SK-N-SH (cell line): ENCODE data around the gene CKS2. TPM values are rescaled to one million over a fixed set of nuclear protein-coding genes. Genes with fewer than 3 reads are reported as not detected.

ENCODE experiments used
- CTCF ChIA-PET: fragments of 300-600, 350-600 bp; formaldehyde crosslinking; extraction: SDS; loops from one replicate; lab custom pipeline; 2021; lab: Yijun Ruan, JAX
- POLR2A ChIA-PET: fragments of 350-600 bp; sonication (Branson Sonifier 250); formaldehyde crosslinking; extraction: SDS; loops from one replicate; lab custom pipeline; 2020; ENCODE audit warnings: antibody characterized with exemption, inconsistent platforms; lab: Yijun Ruan, JAX
- DNase-seq: peaks from one replicate; pipeline ENCODE4 v3.0.0; 2012
- H2AFZ ChIP-seq: fragments of 200-600 bp; sonication (generic); 2 replicates; pipeline ENCODE4 v1.8.1; 2016; ENCODE audit warnings: antibody characterized with exemption, mild to moderate bottlenecking, low read depth
- H3F3A ChIP-seq: fragments of 200-600 bp; sonication (generic); replicated peaks from 2 replicates; pipeline ENCODE3; 2016; ENCODE audit warnings: antibody characterized with exemption, mild to moderate bottlenecking; ENCODE audit not compliant: insufficient read depth
- H3K27ac ChIP-seq, 2 experiments: fragments of 200-500 bp in 1 of 2; fragments of 200-600 bp in 1 of 2; sonication (Bioruptor generic) in 1 of 2; sonication (generic), shearing (Covaris generic) in 1 of 2; 2 replicates each; pipeline versions ENCODE4 v1.5.1 to v1.6.1; 2014 to 2016; ENCODE audit warnings: low read depth in 2 of 2, inconsistent platforms in 1 of 2, low read length in 1 of 2, mild to moderate bottlenecking in 1 of 2, mixed read lengths in 1 of 2
- H3K27me3 ChIP-seq: fragments of 200-600 bp; sonication (generic), shearing (Covaris generic); 2 replicates; pipeline ENCODE4 v1.6.1; 2016; ENCODE audit warnings: mixed run types; ENCODE audit not compliant: insufficient read depth
- H3K36me3 ChIP-seq, 2 experiments: fragments of 200-500 bp in 1 of 2; fragments of 200-600 bp in 1 of 2; sonication (Bioruptor generic) in 1 of 2; sonication (generic) in 1 of 2; replicated peaks in 1 of 2; 2 replicates each; pipeline versions ENCODE3 to v1.5.1; 2014 to 2016; ENCODE audit warnings: low read length in 1 of 2, mild to moderate bottlenecking in 1 of 2; ENCODE audit not compliant: insufficient read depth in 2 of 2, control insufficient read depth in 1 of 2
- H3K4me1 ChIP-seq, 2 experiments: fragments of 200-500 bp in 1 of 2; fragments of 200-600 bp in 1 of 2; sonication (Bioruptor generic) in 1 of 2; sonication (generic), shearing (Covaris generic) in 1 of 2; 2 replicates each; pipeline versions ENCODE4 v1.5.1 to v1.6.1; 2014 to 2016; ENCODE audit warnings: low read depth in 1 of 2, low read length in 1 of 2, mixed run types in 1 of 2; ENCODE audit not compliant: insufficient read depth in 2 of 2, control insufficient read depth in 1 of 2
- H3K4me2 ChIP-seq: fragments of 200-600 bp; sonication (generic), shearing (Covaris generic); 2 replicates; pipeline ENCODE4 v1.6.1; 2017; ENCODE audit warnings: mixed run types
- H3K4me3 ChIP-seq, 2 experiments: fragments of 200-500 bp in 1 of 2; fragments of 200-600 bp in 1 of 2; sonication (Bioruptor generic) in 1 of 2; sonication (generic), shearing (Covaris generic) in 1 of 2; 2 replicates each; pipeline versions ENCODE4 v1.5.1 to v1.8.1; 2014 to 2016; ENCODE audit warnings: low read depth in 2 of 2, inconsistent platforms in 1 of 2, low read length in 1 of 2, mild to moderate bottlenecking in 1 of 2, mixed read lengths in 1 of 2, moderate library complexity in 1 of 2
- H3K79me2 ChIP-seq: fragments of 200-600 bp; sonication (generic); 2 replicates; pipeline ENCODE4 v1.8.1; 2017; ENCODE audit warnings: mild to moderate bottlenecking; ENCODE audit not compliant: insufficient read depth
- H3K9ac ChIP-seq: fragments of 200-600 bp; sonication (generic); 2 replicates; pipeline ENCODE4 v1.6.1; 2017; ENCODE audit warnings: mixed run types
- H3K9me2 ChIP-seq: fragments of 200-600 bp; sonication (generic); 2 replicates; pipeline ENCODE4 v1.6.1; 2017; ENCODE audit warnings: mixed run types
- H3K9me3 ChIP-seq: fragments of 200-600 bp; sonication (generic); 2 replicates; pipeline ENCODE4 v1.6.1; 2017; ENCODE audit warnings: mixed run types, mild to moderate bottlenecking, moderate library complexity
- H4K20me1 ChIP-seq: fragments of 200-600 bp; sonication (generic); 2 replicates; pipeline ENCODE4 v1.6.1; 2017; ENCODE audit warnings: mild to moderate bottlenecking, mixed run types; ENCODE audit not compliant: insufficient read depth
- CHD2 ChIP-seq: fragments of 150-350 bp; IDR thresholded peaks from 2 replicates; pipeline ENCODE4 v1.6.1; 2018; ENCODE audit warnings: low read length; ENCODE audit not compliant: partially characterized antibody
- CTCF ChIP-seq: fragments of 200-600 bp; sonication (generic); IDR thresholded peaks from 2 replicates; pipeline ENCODE4 v1.6.1; 2017; ENCODE audit warnings: antibody characterized with exemption, mild to moderate bottlenecking, moderate library complexity
- ELF1 ChIP-seq: IDR thresholded peaks from 2 replicates; pipeline ENCODE4 v1.4.0; 2012
- EZH2phosphoT487 ChIP-seq: fragments of 200-600 bp; sonication (generic); IDR thresholded peaks from 2 replicates; pipeline ENCODE4 v1.6.1; 2017; ENCODE audit warnings: low read depth, mixed run types, mild to moderate bottlenecking, antibody characterized with exemption, moderate library complexity, borderline replicate concordance
- FOSL2 ChIP-seq: IDR thresholded peaks from 2 replicates; pipeline ENCODE4 v1.4.0; 2012; ENCODE audit warnings: low read depth, mild to moderate bottlenecking, moderate library complexity, borderline replicate concordance
- FOXJ3 ChIP-seq: sonication (generic); formaldehyde crosslinking; IDR thresholded peaks from 2 replicates; pipeline ENCODE4 v1.5.1; 2020; ENCODE audit warnings: mild to moderate bottlenecking, missing genetic modification reagents
- FOXM1 ChIP-seq: IDR thresholded peaks from 2 replicates; pipeline ENCODE4 v1.4.0; 2012; ENCODE audit warnings: low read depth, mild to moderate bottlenecking
- GABPA ChIP-seq: IDR thresholded peaks from 2 replicates; pipeline ENCODE4 v1.4.0; 2012; ENCODE audit warnings: low read depth, mild to moderate bottlenecking
- JUND ChIP-seq: IDR thresholded peaks from 2 replicates; pipeline ENCODE4 v1.4.0; 2012
- MAX ChIP-seq: IDR thresholded peaks from 2 replicates; pipeline ENCODE4 v1.4.0; 2012; ENCODE audit warnings: low read depth
- MEF2A ChIP-seq: IDR thresholded peaks from 2 replicates; pipeline ENCODE4 v1.4.0; 2012; ENCODE audit warnings: low read depth, borderline replicate concordance
- NFIC ChIP-seq: IDR thresholded peaks from 2 replicates; pipeline ENCODE4 v1.4.0; 2012; ENCODE audit warnings: borderline replicate concordance
- PBX3 ChIP-seq: IDR thresholded peaks from 2 replicates; pipeline ENCODE4; 2012
- POLR2AphosphoS5 ChIP-seq: IDR thresholded peaks from 2 replicates; pipeline ENCODE4 v1.6.1; 2012; ENCODE audit warnings: low read depth, low read length
- RCOR1 ChIP-seq: fragments of 150-350 bp; IDR thresholded peaks from 2 replicates; pipeline ENCODE4 v1.6.1; 2017; ENCODE audit warnings: antibody characterized with exemption, low read length
- RXRA ChIP-seq: IDR thresholded peaks from 2 replicates; pipeline ENCODE4 v1.4.0; 2012; ENCODE audit warnings: low read depth, mild to moderate bottlenecking, borderline replicate concordance
- SMC3 ChIP-seq: IDR thresholded peaks from 2 replicates; pipeline ENCODE4 v1.6.1; 2012; ENCODE audit warnings: low read depth, low read length, improper control_type of control experiment
- TAF1 ChIP-seq: IDR thresholded peaks from 2 replicates; pipeline ENCODE4 v1.6.1; 2012; ENCODE audit warnings: low read depth, mild to moderate bottlenecking, low read length, moderate library complexity, borderline replicate concordance
- TCF12 ChIP-seq: IDR thresholded peaks from 2 replicates; pipeline ENCODE4 v1.4.0; 2012
- TEAD4 ChIP-seq: IDR thresholded peaks from 2 replicates; pipeline ENCODE4 v1.4.0; 2012; ENCODE audit warnings: mild to moderate bottlenecking, borderline replicate concordance; ENCODE audit not compliant: insufficient read depth
- USF1 ChIP-seq: IDR thresholded peaks from 2 replicates; pipeline ENCODE4 v1.4.0; 2012; ENCODE audit warnings: low read depth, borderline replicate concordance
- USF2 ChIP-seq: fragments of 150-350 bp; IDR thresholded peaks from 2 replicates; pipeline ENCODE4 v1.6.1; 2017; ENCODE audit warnings: antibody characterized with exemption, low read length, low read depth, borderline replicate concordance
- WGBS: methylation state at CpG from one replicate; pipeline ENCODE4 v1.1.6; 2017; ENCODE audit warnings: low lambda C conversion rate; 5-methylcytosine and 5-hydroxymethylcytosine counted together
- polyA plus RNA-seq, 3 experiments: library from polyadenylated mRNA; depleted of rRNA; stranded (reverse); fragments of >200 nt; gene quantifications; 2 replicates each; pipeline ENCODE4 v1.2.3, GENCODE V29; 2012

CKS2 gene
- polyA plus RNA-seq, 1 of the 3 experiments (the other 2 are of a cell fraction) = 362 TPM

GRCh38 chr9:89325733-89326132 lies 14.7 kb downstream of the CKS2 start (continued):
- TF ChIP-seq CTCF (no peak), RCOR1 (no peak), TCF12 (no peak), FOXJ3 (CRISPR knock-in tag) (no peak), SMC3 (no peak), CHD2 (no peak)

- TF ChIP-seq EZH2phosphoT487 (no peak), USF2 (no peak), RXRA (no peak), FOXM1 (no peak), CTCF (no peak), TAF1 (no peak), MAX (no peak), POLR2AphosphoS5 (no peak), JUND (no peak), NFIC (no peak), FOSL2 (no peak), ELF1 (no peak), PBX3 (no peak), GABPA (no peak), USF1 (no peak), MEF2A (no peak), TEAD4 (no peak)
- DNase-seq = no peak
- peaks cover 53 to 62% of the 10 kb centered on the region in 2 experiments for H3K36me3 ChIP-seq
These were observed 17.1 kb downstream of the CKS2 start for GRCh38 chr9:89328064-89328463.

More at GRCh38 chr9:89328064-89328463, 17.1 kb downstream of the CKS2 start:
- Histone ChIP-seq H3K4me2 (no peak overlapping the region), H3K9me3 (no peaks in the 10 kb centered on the region), H3K27ac (no peak overlapping the region), H3K9me2 (no peaks in the 10 kb centered on the region), H3F3A (no peaks in the 10 kb centered on the region), H3K4me3 (no peak overlapping the region), H3K27me3 (no peaks in the 10 kb centered on the region), H3K9ac (no peak overlapping the region), H3K4me1 (peaks cover 0 to 21% of the 10 kb centered on the region in 2 experiments; a peak in 2 of 4 replicates), H4K20me1 (peaks cover 1% of the 10 kb centered on the region; the same call in 1 of the 2 replicates), H3K79me2 (peaks cover 24% of the 10 kb centered on the region), H2AFZ (no peak overlapping the region)
- POLR2A ChIA-PET = no interaction called here
- CTCF ChIA-PET = interaction anchor here (0.7 to 2.1 kb wide), 6 partner anchors 9 to 247 kb away, joined by 3 to 6 read pairs (median 4); partner anchors contain the start of gene SECISBP2
- WGBS = 97% methylated on average over 8 of the region's 8 CpGs
